AG04449 (cell line): Measurements from ENCODE around the gene NET1.

Experiments
- CTCF ChIA-PET: fragments of 350-600 bp; formaldehyde crosslinking; extraction: SDS; loops from one replicate; lab custom pipeline; 2021; ENCODE audit warnings: antibody characterized with exemption; lab: Yijun Ruan, JAX
- POLR2A ChIA-PET: fragments of 400-600, 350-600 bp; formaldehyde crosslinking; extraction: SDS; loops from one replicate; lab custom pipeline; 2020; ENCODE audit warnings: antibody characterized with exemption, inconsistent platforms; lab: Yijun Ruan, JAX
- DNase-seq: peaks from one replicate; pipeline ENCODE4 v3.0.0-alpha.2; 2010; ENCODE audit warnings: low read depth, low spot score
- H3K4me3 ChIP-seq: 2 replicates; pipeline ENCODE4 v1.5.1; 2011; ENCODE audit warnings: low read depth, mild to moderate bottlenecking, control low read depth, low read length
- TF ChIP-seq, protein P1 (sequence below): IDR thresholded peaks from one replicate; pipeline ENCODE4 v1.5.1; 2011; ENCODE audit warnings: mild to moderate bottlenecking, moderate library complexity, low read length, control low read depth, inconsistent platforms; ENCODE audit not compliant: insufficient read depth; ENCODE audit errors: missing control alignments

Gene NET1

GRCh38 chr10:5500162-5500670 lies 87.9 kb downstream of the NET1 start:
- POLR2A ChIA-PET: no interaction called here
- CTCF ChIA-PET: interaction anchor here (1.1 kb wide), 1 partner anchor 123 kb away, joined by 3 read pairs; no protein-coding TSS in a partner anchor

DNA sequence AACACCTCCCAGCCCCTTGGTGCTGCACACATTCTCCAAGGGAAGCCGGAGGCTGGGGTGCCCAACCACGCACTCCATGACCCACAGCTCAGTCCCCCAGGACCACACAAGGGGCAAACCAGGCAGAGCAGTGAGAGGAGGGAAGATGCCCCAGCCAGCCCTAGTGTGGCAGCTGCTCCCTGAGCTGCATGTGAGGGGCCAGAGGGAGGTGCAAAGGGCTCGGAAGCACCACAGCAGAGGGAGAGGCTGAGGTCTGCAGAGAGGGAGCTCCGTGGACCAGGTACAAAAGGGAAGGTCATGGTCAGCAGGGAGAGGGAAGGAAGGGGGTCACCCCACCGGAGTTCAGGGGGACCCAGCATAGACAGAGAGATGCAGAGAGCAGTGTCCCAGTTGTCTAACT lies 88.6 kb downstream of the NET1 start:
- ChIA-PET POLR2A (no interaction called here), CTCF (interaction anchor here (1.2 to 2.1 kb wide), 2 partner anchors 16 to 122 kb away, joined by 3 to 9 read pairs; no protein-coding TSS in a partner anchor)
- DNase-seq: no peak
- no peak overlapping the region for H3K4me3 ChIP-seq
- TF ChIP-seq, protein P1, sequence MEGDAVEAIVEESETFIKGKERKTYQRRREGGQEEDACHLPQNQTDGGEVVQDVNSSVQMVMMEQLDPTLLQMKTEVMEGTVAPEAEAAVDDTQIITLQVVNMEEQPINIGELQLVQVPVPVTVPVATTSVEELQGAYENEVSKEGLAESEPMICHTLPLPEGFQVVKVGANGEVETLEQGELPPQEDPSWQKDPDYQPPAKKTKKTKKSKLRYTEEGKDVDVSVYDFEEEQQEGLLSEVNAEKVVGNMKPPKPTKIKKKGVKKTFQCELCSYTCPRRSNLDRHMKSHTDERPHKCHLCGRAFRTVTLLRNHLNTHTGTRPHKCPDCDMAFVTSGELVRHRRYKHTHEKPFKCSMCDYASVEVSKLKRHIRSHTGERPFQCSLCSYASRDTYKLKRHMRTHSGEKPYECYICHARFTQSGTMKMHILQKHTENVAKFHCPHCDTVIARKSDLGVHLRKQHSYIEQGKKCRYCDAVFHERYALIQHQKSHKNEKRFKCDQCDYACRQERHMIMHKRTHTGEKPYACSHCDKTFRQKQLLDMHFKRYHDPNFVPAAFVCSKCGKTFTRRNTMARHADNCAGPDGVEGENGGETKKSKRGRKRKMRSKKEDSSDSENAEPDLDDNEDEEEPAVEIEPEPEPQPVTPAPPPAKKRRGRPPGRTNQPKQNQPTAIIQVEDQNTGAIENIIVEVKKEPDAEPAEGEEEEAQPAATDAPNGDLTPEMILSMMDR: no peak

More at GRCh38 chr10:5500162-5500670, 87.9 kb downstream of the NET1 start:
- no peak for DNase-seq
- TF ChIP-seq, protein P1: no peak
- no peak overlapping the region for H3K4me3 ChIP-seq

DNA sequence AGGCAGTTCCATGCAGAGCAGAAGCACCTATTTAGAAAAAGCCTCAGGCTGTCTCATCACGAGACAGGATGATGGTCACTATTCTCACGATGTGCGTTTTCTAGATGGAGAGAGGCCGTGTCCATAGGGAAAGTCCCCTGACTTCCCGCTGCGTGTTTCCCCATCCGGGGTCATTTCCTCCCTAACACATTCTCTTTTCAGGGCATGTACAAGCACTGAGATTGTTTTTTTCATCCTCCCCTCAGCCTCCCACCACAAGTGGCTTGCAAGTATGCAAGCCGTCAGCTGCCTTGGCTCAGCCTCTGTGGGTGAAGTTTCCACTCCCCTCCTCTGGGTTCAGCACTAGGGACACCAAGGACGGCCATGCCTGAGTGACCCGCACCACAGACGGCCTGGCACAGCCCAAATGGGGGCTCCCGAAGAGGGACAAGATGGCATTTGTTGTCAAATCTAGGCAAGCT lies 89.7 kb downstream of the NET1 start:
- DNase-seq: no peak
- CTCF ChIA-PET: interaction anchor here (1.2 to 2.1 kb wide), 3 partner anchors 13 to 121 kb away, joined by 3 to 9 read pairs (median 3); no protein-coding TSS in a partner anchor
- POLR2A ChIA-PET: no interaction called here
- no peak overlapping the region for H3K4me3 ChIP-seq
- TF ChIP-seq, protein P1: no peak

DNA sequence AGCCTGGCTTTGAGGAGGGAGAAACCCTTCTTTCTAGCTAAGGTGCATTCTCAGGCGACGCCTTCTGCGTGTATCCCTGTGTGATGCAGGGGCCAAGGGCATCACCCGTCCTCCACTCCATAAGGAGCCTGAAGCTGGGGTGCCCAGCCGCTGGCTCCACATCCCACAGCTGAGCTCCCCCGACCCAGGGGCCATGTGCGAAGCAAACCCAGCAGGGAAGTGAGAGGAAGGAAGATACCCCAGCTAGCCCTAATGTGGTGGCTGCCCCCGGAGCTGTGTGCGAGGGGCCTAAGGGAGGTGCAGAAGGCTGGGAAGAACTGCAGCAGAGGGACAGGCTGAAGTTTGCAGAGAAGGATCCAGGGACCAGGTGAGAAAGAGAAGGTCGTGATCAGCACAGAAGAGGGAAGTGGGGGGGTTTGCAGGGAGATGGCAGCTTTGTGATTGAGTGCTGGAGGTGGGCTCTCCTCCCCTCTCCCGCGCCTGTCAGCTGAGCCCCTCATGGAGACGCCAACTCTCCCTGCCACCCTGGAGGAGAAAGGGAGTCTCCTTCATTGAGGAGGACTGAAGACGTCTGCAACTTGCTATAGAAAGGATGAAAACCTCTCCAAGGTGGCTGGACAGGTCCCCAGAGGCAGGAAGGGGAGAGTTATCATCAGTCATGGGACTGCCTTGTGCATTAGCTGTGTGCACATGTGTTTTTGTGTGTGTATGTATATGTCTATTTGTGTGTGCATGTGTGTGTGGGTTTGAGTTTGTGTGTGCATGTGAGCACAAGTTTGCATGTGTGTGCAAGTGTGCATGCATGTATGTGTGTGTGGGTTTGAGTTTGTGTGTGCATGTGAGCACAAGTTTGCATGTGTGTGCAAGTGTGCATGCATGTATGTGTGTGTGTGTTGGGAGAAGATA lies 90.5 kb downstream of the NET1 start:
- TF ChIP-seq, protein P1: no peak
- H3K4me3 ChIP-seq: no peak overlapping the region
- no peak for DNase-seq
- CTCF ChIA-PET: interaction anchor here (1.5 to 2.1 kb wide), 2 partner anchors 14 to 120 kb away, joined by 3 to 9 read pairs; no protein-coding TSS in a partner anchor
- POLR2A ChIA-PET: no interaction called here

- ChIA-PET CTCF (no interaction called here), POLR2A (no interaction called here)
- DNase-seq: no peak
- no peak overlapping the region for H3K4me3 ChIP-seq
- TF ChIP-seq, protein P1: no peak
Observed at GRCh38 chr10:5503477-5503835, 91.1 kb downstream of the NET1 start.
